SK-N-SH (cell line): Measurements from ENCODE around the gene LRRN4. TPM values are rescaled to one million over a fixed set of nuclear protein-coding genes. Genes with fewer than 3 reads are reported as not detected.

ENCODE experiments used
- CTCF ChIA-PET: fragments of 300-600, 350-600 bp; formaldehyde crosslinking; extraction: SDS; loops from one replicate; lab custom pipeline; 2021; lab: Yijun Ruan, JAX
- POLR2A ChIA-PET: fragments of 350-600 bp; sonication (Branson Sonifier 250); formaldehyde crosslinking; extraction: SDS; loops from one replicate; lab custom pipeline; 2020; ENCODE audit warnings: antibody characterized with exemption, inconsistent platforms; lab: Yijun Ruan, JAX
- DNase-seq: peaks from one replicate; pipeline ENCODE4 v3.0.0; 2012
- H2AFZ ChIP-seq: fragments of 200-600 bp; sonication (generic); 2 replicates; pipeline ENCODE4 v1.8.1; 2016; ENCODE audit warnings: antibody characterized with exemption, mild to moderate bottlenecking, low read depth
- H3F3A ChIP-seq: fragments of 200-600 bp; sonication (generic); replicated peaks from 2 replicates; pipeline ENCODE3; 2016; ENCODE audit warnings: antibody characterized with exemption, mild to moderate bottlenecking; ENCODE audit not compliant: insufficient read depth
- H3K27ac ChIP-seq, 2 experiments: fragments of 200-500 bp in 1 of 2; fragments of 200-600 bp in 1 of 2; sonication (Bioruptor generic) in 1 of 2; sonication (generic), shearing (Covaris generic) in 1 of 2; 2 replicates each; pipeline versions ENCODE4 v1.5.1 to v1.6.1; 2014 to 2016; ENCODE audit warnings: low read depth in 2 of 2, inconsistent platforms in 1 of 2, low read length in 1 of 2, mild to moderate bottlenecking in 1 of 2, mixed read lengths in 1 of 2
- H3K27me3 ChIP-seq: fragments of 200-600 bp; sonication (generic), shearing (Covaris generic); 2 replicates; pipeline ENCODE4 v1.6.1; 2016; ENCODE audit warnings: mixed run types; ENCODE audit not compliant: insufficient read depth
- H3K36me3 ChIP-seq, 2 experiments: fragments of 200-500 bp in 1 of 2; fragments of 200-600 bp in 1 of 2; sonication (Bioruptor generic) in 1 of 2; sonication (generic) in 1 of 2; replicated peaks in 1 of 2; 2 replicates each; pipeline versions ENCODE3 to v1.5.1; 2014 to 2016; ENCODE audit warnings: low read length in 1 of 2, mild to moderate bottlenecking in 1 of 2; ENCODE audit not compliant: insufficient read depth in 2 of 2, control insufficient read depth in 1 of 2
- H3K4me1 ChIP-seq, 2 experiments: fragments of 200-500 bp in 1 of 2; fragments of 200-600 bp in 1 of 2; sonication (Bioruptor generic) in 1 of 2; sonication (generic), shearing (Covaris generic) in 1 of 2; 2 replicates each; pipeline versions ENCODE4 v1.5.1 to v1.6.1; 2014 to 2016; ENCODE audit warnings: low read depth in 1 of 2, low read length in 1 of 2, mixed run types in 1 of 2; ENCODE audit not compliant: insufficient read depth in 2 of 2, control insufficient read depth in 1 of 2
- H3K4me2 ChIP-seq: fragments of 200-600 bp; sonication (generic), shearing (Covaris generic); 2 replicates; pipeline ENCODE4 v1.6.1; 2017; ENCODE audit warnings: mixed run types
- H3K4me3 ChIP-seq, 2 experiments: fragments of 200-500 bp in 1 of 2; fragments of 200-600 bp in 1 of 2; sonication (Bioruptor generic) in 1 of 2; sonication (generic), shearing (Covaris generic) in 1 of 2; 2 replicates each; pipeline versions ENCODE4 v1.5.1 to v1.8.1; 2014 to 2016; ENCODE audit warnings: low read depth in 2 of 2, inconsistent platforms in 1 of 2, low read length in 1 of 2, mild to moderate bottlenecking in 1 of 2, mixed read lengths in 1 of 2, moderate library complexity in 1 of 2
- H3K79me2 ChIP-seq: fragments of 200-600 bp; sonication (generic); 2 replicates; pipeline ENCODE4 v1.8.1; 2017; ENCODE audit warnings: mild to moderate bottlenecking; ENCODE audit not compliant: insufficient read depth
- H3K9ac ChIP-seq: fragments of 200-600 bp; sonication (generic); 2 replicates; pipeline ENCODE4 v1.6.1; 2017; ENCODE audit warnings: mixed run types
- H3K9me2 ChIP-seq: fragments of 200-600 bp; sonication (generic); 2 replicates; pipeline ENCODE4 v1.6.1; 2017; ENCODE audit warnings: mixed run types
- H3K9me3 ChIP-seq: fragments of 200-600 bp; sonication (generic); 2 replicates; pipeline ENCODE4 v1.6.1; 2017; ENCODE audit warnings: mixed run types, mild to moderate bottlenecking, moderate library complexity
- H4K20me1 ChIP-seq: fragments of 200-600 bp; sonication (generic); 2 replicates; pipeline ENCODE4 v1.6.1; 2017; ENCODE audit warnings: mild to moderate bottlenecking, mixed run types; ENCODE audit not compliant: insufficient read depth
- FOXM1 ChIP-seq: IDR thresholded peaks from 2 replicates; pipeline ENCODE4 v1.4.0; 2012; ENCODE audit warnings: low read depth, mild to moderate bottlenecking
- IRF3 ChIP-seq: fragments of 150-350 bp; IDR thresholded peaks from 2 replicates; pipeline ENCODE4 v1.6.1; 2016; ENCODE audit warnings: mild to moderate bottlenecking, low read depth, low read length
- MAX ChIP-seq: IDR thresholded peaks from 2 replicates; pipeline ENCODE4 v1.4.0; 2012; ENCODE audit warnings: low read depth
- MEF2A ChIP-seq: IDR thresholded peaks from 2 replicates; pipeline ENCODE4 v1.4.0; 2012; ENCODE audit warnings: low read depth, borderline replicate concordance
- NFIC ChIP-seq: IDR thresholded peaks from 2 replicates; pipeline ENCODE4 v1.4.0; 2012; ENCODE audit warnings: borderline replicate concordance
- PBX3 ChIP-seq: IDR thresholded peaks from 2 replicates; pipeline ENCODE4; 2012
- RAD21 ChIP-seq: IDR thresholded peaks from 2 replicates; pipeline ENCODE4 v1.6.1; 2012; ENCODE audit warnings: mild to moderate bottlenecking, low read length
- REST ChIP-seq: IDR thresholded peaks from 2 replicates; pipeline ENCODE4 v1.6.1; 2012; ENCODE audit warnings: mild to moderate bottlenecking, low read depth, low read length, moderate library complexity
- TAF1 ChIP-seq: IDR thresholded peaks from 2 replicates; pipeline ENCODE4 v1.6.1; 2012; ENCODE audit warnings: low read depth, mild to moderate bottlenecking, low read length, moderate library complexity, borderline replicate concordance
- TCF12 ChIP-seq: IDR thresholded peaks from 2 replicates; pipeline ENCODE4 v1.4.0; 2012
- TEAD4 ChIP-seq: IDR thresholded peaks from 2 replicates; pipeline ENCODE4 v1.4.0; 2012; ENCODE audit warnings: mild to moderate bottlenecking, borderline replicate concordance; ENCODE audit not compliant: insufficient read depth
- YY1 ChIP-seq: IDR thresholded peaks from 2 replicates; pipeline ENCODE4 v1.4.0; 2012; ENCODE audit warnings: low read depth, mild to moderate bottlenecking
- WGBS: methylation state at CpG from one replicate; pipeline ENCODE4 v1.1.6; 2017; ENCODE audit warnings: low lambda C conversion rate; 5-methylcytosine and 5-hydroxymethylcytosine counted together
- polyA plus RNA-seq, 3 experiments: library from polyadenylated mRNA; depleted of rRNA; stranded (reverse); fragments of >200 nt; gene quantifications; 2 replicates each; pipeline ENCODE4 v1.2.3, GENCODE V29; 2012

Gene LRRN4
- polyA plus RNA-seq, 1 of the 3 experiments (the other 2 are of a cell fraction), result 0.05 TPM

- TF ChIP-seq NFIC (no peak), TEAD4 (no peak), MAX (no peak)
- H3K27ac ChIP-seq, result no peak overlapping the region
- H3K9ac ChIP-seq, result no peak overlapping the region
- no peak overlapping the region for H2AFZ ChIP-seq
- no peaks in the 10 kb centered on the region for H3K27me3 ChIP-seq
- H3K9me3 ChIP-seq, result no peaks in the 10 kb centered on the region
- peaks cover 39 to 56% of the 10 kb centered on the region in 2 experiments for H3K36me3 ChIP-seq
- DNase-seq, result no peak
- ChIA-PET CTCF (interaction anchor here (0.8 to 1.2 kb wide), 3 partner anchors 62 to 485 kb away, joined by 3 to 5 read pairs (median 3); no protein-coding TSS in a partner anchor), POLR2A (no interaction called here)
- peaks cover 51% of the 10 kb centered on the region for H3K79me2 ChIP-seq
- H3K4me2 ChIP-seq, result no peak overlapping the region
- no peak overlapping the region for H3K4me3 ChIP-seq
- H4K20me1 ChIP-seq, result no peaks in the 10 kb centered on the region
- 98% methylated on average over 4 of the region's 4 CpGs for WGBS
- no peaks in the 10 kb centered on the region for H3K9me2 ChIP-seq
- no peaks in the 10 kb centered on the region for H3F3A ChIP-seq
- H3K4me1 ChIP-seq, result no peaks in the 10 kb centered on the region
Observed at GRCh38 chr20:6014957-6015356, 38.9 kb downstream of the LRRN4 start.

- no peaks in the 10 kb centered on the region for H4K20me1 ChIP-seq
- DNase-seq, result no peak
- H3K27me3 ChIP-seq, result no peaks in the 10 kb centered on the region
- H3K27ac ChIP-seq, result no peak overlapping the region
- TF ChIP-seq REST (no peak), YY1 (no peak), TAF1 (no peak), MEF2A (no peak), RAD21 (no peak), PBX3 (no peak), IRF3 (no peak), NFIC (no peak), TCF12 (no peak), FOXM1 (no peak)
- no peaks in the 10 kb centered on the region for H3K9me3 ChIP-seq
- H3K4me3 ChIP-seq, result no peak overlapping the region
- ChIA-PET POLR2A (no interaction called here), CTCF (no interaction called here)
- peaks cover 37 to 58% of the 10 kb centered on the region in 2 experiments for H3K36me3 ChIP-seq
- no peaks in the 10 kb centered on the region for H3K9me2 ChIP-seq
- H3F3A ChIP-seq, result no peaks in the 10 kb centered on the region
- H3K4me1 ChIP-seq, result no peaks in the 10 kb centered on the region
- no peak overlapping the region for H3K4me2 ChIP-seq
- no peak overlapping the region for H2AFZ ChIP-seq
- H3K9ac ChIP-seq, result no peak overlapping the region
- peaks cover 53% of the 10 kb centered on the region for H3K79me2 ChIP-seq
- 94% methylated on average over 3 of the region's 3 CpGs for WGBS
Observed at GRCh38 chr20:6014017-6014416, 39.8 kb downstream of the LRRN4 start.
